Kidney (tissue), 14 donors: Measurements from ENCODE around the gene RCBTB2. TPM values are rescaled to one million over a fixed set of nuclear protein-coding genes. Genes with fewer than 3 reads are reported as not detected.

Source experiments
- DNase-seq, 5 donors: peaks; one replicate each; pipeline ENCODE4 v3.0.0-alpha.2; 2013 to 2020
- FAIRE-seq: peaks from 2 replicates; lab custom pipeline; 2012; peaks lifted over from hg19 to GRCh38; lab: Jason Lieb, UNC
- H3K27ac ChIP-seq, 2 donors: one replicate each; pipeline ENCODE4 v1.7.0; 2013; ENCODE audit warnings: low read depth in 2 of 2, low read length in 2 of 2, inconsistent platforms in 1 of 2
- H3K27me3 ChIP-seq: one replicate; pipeline ENCODE4 v1.7.1; 2013; ENCODE audit warnings: low read length, inconsistent platforms; ENCODE audit not compliant: control insufficient read depth, insufficient read depth
- H3K36me3 ChIP-seq, 3 donors: one replicate each; pipeline versions ENCODE4 v1.7.0 to v1.7.1; 2013; ENCODE audit warnings: low read length in 3 of 3, control low read depth in 1 of 3, inconsistent platforms in 1 of 3; ENCODE audit not compliant: insufficient read depth in 3 of 3, control insufficient read depth in 2 of 3
- H3K4me1 ChIP-seq, 3 donors: one replicate each; pipeline versions ENCODE4 v1.7.0 to v1.7.1; 2013; ENCODE audit warnings: low read length in 3 of 3, inconsistent platforms in 1 of 3, low read depth in 1 of 3; ENCODE audit not compliant: control insufficient read depth in 2 of 3, insufficient read depth in 2 of 3
- H3K4me3 ChIP-seq, 3 donors: one replicate each; pipeline versions ENCODE4 v1.7.0 to v1.8.1; 2013; ENCODE audit warnings: low read length in 3 of 3, control low read depth in 1 of 3, inconsistent platforms in 1 of 3
- H3K9ac ChIP-seq, 3 donors: one replicate each; pipeline versions ENCODE4 v1.7.0 to v1.7.1; 2013; ENCODE audit warnings: low read length in 3 of 3, control low read depth in 1 of 3, inconsistent platforms in 1 of 3
- H3K9me3 ChIP-seq, 3 donors: one replicate each; pipeline versions ENCODE4 v1.7.0 to v1.7.1; 2013; ENCODE audit warnings: low read length in 3 of 3, control low read depth in 1 of 3, inconsistent platforms in 1 of 3; ENCODE audit not compliant: control insufficient read depth in 2 of 3, insufficient read depth in 1 of 3
- intact Hi-C: fragments of 100-400 bp; cut with DNase I; formaldehyde crosslinking; loops from one replicate; pipeline ENCODE4 v1.11.1; 2022
- polyA plus RNA-seq: library from polyadenylated mRNA; stranded (reverse); fragments of 350-450 nt; fragmentation: Illumina TruSeq; extraction: RNeasy Lipid Tissue Mini Kit (QIAGEN cat#74804); gene quantifications from one replicate; pipeline ENCODE4 v1.2.3, GENCODE V29; 2014; ENCODE audit warnings: low read depth, low replicate concordance; ENCODE audit not compliant: insufficient read depth
- total RNA-seq: library from RNA; stranded (reverse); fragmentation: NEBNext Ultra II Directional; extraction: Animal tissue kit (Norgen Biotek cat#: 25700); gene quantifications from one replicate; pipeline ENCODE4 v1.2.1, GENCODE V29; 2021
- TF ChIP-seq, protein P1 (sequence below): IDR thresholded peaks from 3 replicates; pipeline ENCODE4 v1.5.1; 2012; ENCODE audit warnings: mild to moderate bottlenecking, moderate library complexity, borderline replicate concordance; ENCODE audit not compliant: insufficient read depth; ENCODE audit errors: extremely low read depth
- donor health status: control.
- donor health status: control.
- donor health status: control.
- donor health status: control.
- donor health status: control.
- donor health status: DM: yes; HTN: yes; CAD: no.
- donor health status: Normal renal cell carcinoma (clear cell type).

The RCBTB2 gene
- total and polyA plus RNA-seq, 2 donors from 2014 or later: 17.0 to 19.6 TPM

DNA sequence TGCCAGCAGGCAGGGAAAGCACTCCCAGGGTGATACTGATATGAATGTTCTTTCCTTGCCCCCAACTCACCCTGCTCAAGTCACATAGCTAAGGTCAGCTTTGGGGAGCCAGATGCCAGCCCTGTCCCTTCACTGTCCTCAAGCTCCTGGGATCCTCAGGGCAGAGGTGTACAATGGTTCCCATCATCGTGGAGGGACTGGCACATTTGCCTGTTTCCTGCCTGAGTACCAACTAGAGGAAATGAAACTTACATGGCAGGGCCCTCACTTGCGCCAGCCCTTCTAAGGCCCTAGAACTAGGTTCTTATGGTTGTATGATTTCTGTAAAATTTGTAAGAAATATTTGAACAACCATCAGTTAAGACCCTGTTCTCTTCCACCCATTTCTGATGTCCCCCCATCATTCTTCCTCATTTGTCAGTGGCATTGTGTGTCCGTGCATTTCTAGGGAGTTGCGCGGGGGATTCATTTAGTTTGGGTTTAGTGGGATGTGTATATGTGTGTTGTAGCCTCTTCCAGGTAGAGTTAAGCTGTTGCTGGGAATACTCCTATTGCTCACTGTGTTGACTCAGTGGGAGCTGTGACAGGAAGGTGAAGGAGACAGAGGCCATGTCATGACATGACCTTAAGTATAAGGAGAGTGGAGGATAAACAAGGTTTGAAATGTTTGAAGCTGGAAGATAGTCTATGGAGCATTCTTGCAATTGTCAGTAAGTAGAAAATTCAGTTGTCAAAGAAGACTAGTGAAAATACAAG is 41.3 kb upstream of the RCBTB2 start:
- Histone ChIP-seq H3K27me3 (no peaks in the 10 kb centered on the region), H3K27ac (no peak overlapping the region), H3K4me1 (peaks cover 0 to 5% (median 0%) of the 10 kb centered on the region in 3 donors), H3K9ac (no peak overlapping the region), H3K9me3 (no peaks in the 10 kb centered on the region), H3K4me3 (no peak overlapping the region), H3K36me3 (no peaks in the 10 kb centered on the region)
- intact Hi-C loops: no loop called here
- DNase-seq (no peak), FAIRE-seq (no peak)
- TF ChIP-seq, protein P1, sequence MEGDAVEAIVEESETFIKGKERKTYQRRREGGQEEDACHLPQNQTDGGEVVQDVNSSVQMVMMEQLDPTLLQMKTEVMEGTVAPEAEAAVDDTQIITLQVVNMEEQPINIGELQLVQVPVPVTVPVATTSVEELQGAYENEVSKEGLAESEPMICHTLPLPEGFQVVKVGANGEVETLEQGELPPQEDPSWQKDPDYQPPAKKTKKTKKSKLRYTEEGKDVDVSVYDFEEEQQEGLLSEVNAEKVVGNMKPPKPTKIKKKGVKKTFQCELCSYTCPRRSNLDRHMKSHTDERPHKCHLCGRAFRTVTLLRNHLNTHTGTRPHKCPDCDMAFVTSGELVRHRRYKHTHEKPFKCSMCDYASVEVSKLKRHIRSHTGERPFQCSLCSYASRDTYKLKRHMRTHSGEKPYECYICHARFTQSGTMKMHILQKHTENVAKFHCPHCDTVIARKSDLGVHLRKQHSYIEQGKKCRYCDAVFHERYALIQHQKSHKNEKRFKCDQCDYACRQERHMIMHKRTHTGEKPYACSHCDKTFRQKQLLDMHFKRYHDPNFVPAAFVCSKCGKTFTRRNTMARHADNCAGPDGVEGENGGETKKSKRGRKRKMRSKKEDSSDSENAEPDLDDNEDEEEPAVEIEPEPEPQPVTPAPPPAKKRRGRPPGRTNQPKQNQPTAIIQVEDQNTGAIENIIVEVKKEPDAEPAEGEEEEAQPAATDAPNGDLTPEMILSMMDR: no peak

DNA sequence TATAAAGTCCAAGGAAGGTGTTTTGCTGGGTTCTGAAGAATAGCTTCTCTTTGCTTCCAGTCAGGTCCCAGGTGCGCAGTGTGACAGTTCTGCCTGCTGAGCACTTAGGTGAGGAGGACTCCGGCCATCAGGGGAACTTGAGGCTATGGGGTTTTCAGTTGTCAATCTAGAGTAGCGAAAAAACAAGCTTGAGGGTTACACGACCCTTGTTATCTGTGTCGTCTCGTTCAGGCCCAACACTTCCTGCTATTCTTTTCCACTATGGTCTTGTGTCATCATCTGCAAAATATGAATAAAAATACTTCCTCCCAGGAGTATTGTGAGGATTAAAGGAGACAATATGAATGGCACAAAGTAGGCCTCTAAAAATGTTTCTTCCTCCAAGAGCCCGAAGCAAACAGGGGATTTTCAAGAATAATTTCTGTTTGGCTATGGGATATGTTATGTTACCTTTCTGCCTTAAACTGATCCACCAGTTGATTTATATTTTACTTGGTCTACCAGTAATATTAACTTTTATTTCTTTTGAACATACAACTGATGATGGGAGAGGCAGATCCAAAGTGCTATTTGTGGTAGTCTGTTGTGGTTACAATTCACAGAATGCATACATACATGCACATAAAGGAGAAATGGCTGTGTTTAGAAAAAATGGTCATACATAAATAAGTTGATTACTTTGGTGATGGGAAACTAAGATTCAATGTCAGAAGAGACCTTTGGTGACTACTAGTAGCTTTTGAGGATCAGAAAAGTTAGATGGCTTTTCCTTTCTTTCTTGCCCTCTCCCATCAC is 40.5 kb upstream of the RCBTB2 start:
- FAIRE-seq: no peak
- DNase-seq: no peak
- Histone ChIP-seq H3K4me3 (no peak overlapping the region), H3K9ac (no peak overlapping the region), H3K4me1 (peaks cover 0 to 5% (median 0%) of the 10 kb centered on the region in 3 donors), H3K9me3 (no peaks in the 10 kb centered on the region), H3K36me3 (no peaks in the 10 kb centered on the region), H3K27me3 (no peaks in the 10 kb centered on the region), H3K27ac (peak overlapping the region in 1 of 2 donors; percentile 3)
- TF ChIP-seq, protein P1: no peak
- intact Hi-C loops: no loop called here

DNA sequence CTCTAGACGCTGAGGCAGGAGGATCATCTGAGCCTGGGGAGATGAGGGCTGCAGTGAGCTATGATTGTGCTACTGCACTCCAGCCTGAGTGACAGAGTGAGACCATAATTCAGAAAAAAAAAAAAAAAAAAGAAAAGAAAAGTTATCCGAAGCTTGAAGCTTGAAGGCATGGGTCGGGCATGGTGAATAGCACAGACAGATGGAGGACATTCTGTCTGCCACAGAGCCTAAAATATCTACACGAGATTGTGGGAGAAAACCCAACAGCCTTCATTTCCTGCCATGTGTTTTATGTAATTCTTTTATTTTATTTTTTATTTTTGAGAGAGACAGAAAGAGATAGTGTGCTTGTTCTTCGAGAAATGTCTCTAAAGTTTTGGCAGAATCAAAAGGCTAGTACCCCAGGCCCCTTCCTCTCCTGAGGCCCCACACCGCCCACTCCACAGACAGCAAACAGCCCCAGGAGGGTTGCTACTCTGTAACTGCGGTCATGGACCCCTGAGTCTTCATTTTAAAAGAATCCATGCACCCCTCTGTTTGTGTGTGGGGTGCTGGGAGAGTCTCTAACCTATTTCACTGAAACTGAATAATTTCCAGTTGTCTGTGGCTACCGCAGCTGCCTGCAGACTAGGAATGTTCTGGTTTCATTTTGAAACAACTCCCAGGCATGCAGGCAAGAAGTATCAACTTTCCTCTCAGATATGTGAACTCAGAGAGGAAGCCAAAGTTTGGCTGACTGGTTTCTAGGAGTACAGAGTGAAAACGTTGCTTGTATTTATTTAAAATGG is 38.4 kb upstream of the RCBTB2 start:
- DNase-seq (peak in 3 of 5 donors; percentile 53 to 88 (median 79)), FAIRE-seq (peak; percentile 70)
- TF ChIP-seq, protein P1: no peak
- Histone ChIP-seq H3K27ac (peak overlapping the region in 1 of 2 donors; percentile 41), H3K4me1 (peaks cover 0 to 7% (median 0%) of the 10 kb centered on the region in 3 donors), H3K27me3 (no peaks in the 10 kb centered on the region), H3K36me3 (no peaks in the 10 kb centered on the region), H3K4me3 (peak overlapping the region in 2 of 3 donors; percentile 36 to 40), H3K9me3 (no peaks in the 10 kb centered on the region), H3K9ac (peak overlapping the region in 2 of 3 donors; percentile 21 to 46)
- intact Hi-C loops: no loop called here
